NCI-H2227 (cell line): ENCODE results near the gene SPINK1.
A peak's percentile ranks its signal among the peaks of the same experiment; 100 is the strongest.
"Not testable (repeated sequence)": the region's sequence is repeated elsewhere in the genome, so short reads cannot be mapped to it uniquely, and the experiment has no call there.

ENCODE experiments used
- DNase-seq: peaks from one replicate; lab custom pipeline; 2025; ENCODE audit not compliant: unreplicated experiment; lab: John Stamatoyannopoulos, UW

The SPINK1 gene

GRCh38 chr5:147831465-147831864, at the start of gene SPINK1:
SPINK1 (minus strand) TSS chr5:147831671; CDS start chr5:147831577, 94 bp downstream.
- DNase-seq, result no peak

GRCh38 chr5:147880487-147880886, 49.0 kb upstream of the SPINK1 start:
- no peak for DNase-seq

- DNase-seq, result no peak
These were observed 48.3 kb upstream of the SPINK1 start for GRCh38 chr5:147879784-147880183.

- no peak for DNase-seq
These were observed 46.7 kb upstream of the SPINK1 start, which contains the start of gene SCGB3A2 for GRCh38 chr5:147878066-147878759. SCGB3A2 (plus strand) TSS chr5:147878711; CDS start chr5:147878804, 93 bp downstream.

- no peak for DNase-seq
These were observed 45.2 kb upstream of the SPINK1 start for GRCh38 chr5:147876626-147877025.

- DNase-seq, result no peak
These were observed 44.7 kb upstream of the SPINK1 start for GRCh38 chr5:147876141-147876540.

- no peak for DNase-seq
These were observed 43.5 kb upstream of the SPINK1 start for GRCh38 chr5:147874910-147875367.

GRCh38 chr5:147874118-147874875, 42.8 kb upstream of the SPINK1 start:
- DNase-seq, result not testable (repeated sequence)

GRCh38 chr5:147872744-147873435, 41.4 kb upstream of the SPINK1 start:
- DNase-seq, result not testable (repeated sequence)

- DNase-seq, result not testable (repeated sequence)
These were observed 40.6 kb upstream of the SPINK1 start for GRCh38 chr5:147871980-147872549.

GRCh38 chr5:147869892-147870291, 38.4 kb upstream of the SPINK1 start:
- DNase-seq, result not testable (repeated sequence)

GRCh38 chr5:147869112-147869511, 37.6 kb upstream of the SPINK1 start:
- no peak for DNase-seq

- no peak for DNase-seq
These were observed 32.1 kb upstream of the SPINK1 start for GRCh38 chr5:147863454-147864158.

- no peak for DNase-seq
These were observed 29.2 kb upstream of the SPINK1 start for GRCh38 chr5:147860641-147861025.

- no peak for DNase-seq
These were observed 28.6 kb upstream of the SPINK1 start for GRCh38 chr5:147859962-147860640.

- DNase-seq, result no peak
These were observed 27.1 kb upstream of the SPINK1 start for GRCh38 chr5:147858565-147858964.

- DNase-seq, result peak; percentile 48
These were observed 26.0 kb upstream of the SPINK1 start for GRCh38 chr5:147857302-147858129.

GRCh38 chr5:147856801-147857200, 25.3 kb upstream of the SPINK1 start:
- no peak for DNase-seq

GRCh38 chr5:147855774-147856069, 24.3 kb upstream of the SPINK1 start:
- DNase-seq, result no peak
